Hepatocyte (in vitro differentiated cells): ENCODE results near the gene POLR2I. TPM values are rescaled to one million over a fixed set of nuclear protein-coding genes. Genes with fewer than 3 reads are reported as not detected.

ENCODE experiments used
- DNase-seq: peaks from one replicate; pipeline ENCODE4 v3.0.0-alpha.2; 2016; ENCODE audit warnings: low spot score
- H2AFZ ChIP-seq: fragments of 200-600 bp; sonication (generic); 2 replicates; pipeline ENCODE4 v1.6.0; 2016; ENCODE audit warnings: antibody characterized with exemption, mild to moderate bottlenecking
- H3K27ac ChIP-seq: fragments of 200-600 bp; sonication (generic); 2 replicates; pipeline ENCODE4 v1.5.1; 2016; ENCODE audit warnings: mild to moderate bottlenecking
- H3K27me3 ChIP-seq: fragments of 200-600 bp; sonication (generic); 2 replicates; pipeline ENCODE4 v1.6.1; 2016
- H3K36me3 ChIP-seq: fragments of 200-600 bp; sonication (generic); replicated peaks from 2 replicates; pipeline ENCODE4 v1.5.1; 2016; ENCODE audit warnings: low read depth; ENCODE audit not compliant: insufficient read depth
- H3K4me1 ChIP-seq: fragments of 200-600 bp; sonication (generic); 2 replicates; pipeline ENCODE4 v1.5.1; 2016; ENCODE audit warnings: mild to moderate bottlenecking, moderate library complexity; ENCODE audit not compliant: insufficient read depth
- H3K4me2 ChIP-seq: fragments of 200-600 bp; sonication (generic); 2 replicates; pipeline ENCODE4 v1.6.0; 2016
- H3K4me3 ChIP-seq: fragments of 200-600 bp; sonication (generic); 2 replicates; pipeline ENCODE4 v1.5.1; 2016; ENCODE audit warnings: mild to moderate bottlenecking
- H3K79me2 ChIP-seq: fragments of 200-600 bp; sonication (generic); 2 replicates; pipeline ENCODE4 v1.6.0; 2017; ENCODE audit warnings: mild to moderate bottlenecking
- H3K9me2 ChIP-seq: fragments of 200-600 bp; sonication (generic); replicated peaks from 2 replicates; pipeline ENCODE4 v1.6.0; 2017; ENCODE audit warnings: mild to moderate bottlenecking; ENCODE audit not compliant: insufficient read depth
- H3K9me3 ChIP-seq: fragments of 200-600 bp; sonication (generic); 2 replicates; pipeline ENCODE4 v1.5.1; 2016; ENCODE audit warnings: low read depth, mild to moderate bottlenecking
- H4K20me1 ChIP-seq: fragments of 200-600 bp; sonication (generic); 2 replicates; pipeline ENCODE4 v1.6.0; 2016; ENCODE audit warnings: mild to moderate bottlenecking; ENCODE audit not compliant: insufficient read depth, poor library complexity, severe bottlenecking
- EZH2 ChIP-seq: fragments of 200-600 bp; sonication (generic); IDR thresholded peaks from 2 replicates; pipeline ENCODE4 v1.6.1; 2016; ENCODE audit warnings: antibody characterized with exemption, mild to moderate bottlenecking, borderline replicate concordance
- EZH2phosphoT487 ChIP-seq: fragments of 200-600 bp; sonication (generic); IDR thresholded peaks from one replicate; pipeline ENCODE4 v1.6.1; 2018; ENCODE audit warnings: antibody characterized with exemption, mild to moderate bottlenecking, low read depth, moderate library complexity; ENCODE audit not compliant: unreplicated experiment, severe bottlenecking
- WGBS: methylation state at CpG from one replicate; pipeline ENCODE4 v1.1.6; 2016; ENCODE audit warnings: low lambda C conversion rate; ENCODE audit errors: missing lambda C conversion rate; 5-methylcytosine and 5-hydroxymethylcytosine counted together
- polyA plus RNA-seq: library from polyadenylated mRNA; unstranded; fragments of >200 nt; fragmentation: Nextera tagmentation; extraction: Ambion mirVana; gene quantifications from 2 replicates; pipeline ENCODE4 v1.2.1, GENCODE V29; 2016
- total RNA-seq: library from RNA; depleted of rRNA; stranded (reverse); fragments of >200 nt; gene quantifications from 2 replicates; pipeline ENCODE4 v1.2.3, GENCODE V29; 2014
- TF ChIP-seq, protein P1 (sequence below): fragments of 200-600 bp; sonication (generic); IDR thresholded peaks from 2 replicates; pipeline ENCODE4 v1.5.1; 2016; ENCODE audit warnings: antibody characterized with exemption, mild to moderate bottlenecking; ENCODE audit not compliant: poor library complexity

The POLR2I gene
- total and polyA plus RNA-seq, 2 experiments from 2014 or later = 19.3 to 115 TPM

DNA sequence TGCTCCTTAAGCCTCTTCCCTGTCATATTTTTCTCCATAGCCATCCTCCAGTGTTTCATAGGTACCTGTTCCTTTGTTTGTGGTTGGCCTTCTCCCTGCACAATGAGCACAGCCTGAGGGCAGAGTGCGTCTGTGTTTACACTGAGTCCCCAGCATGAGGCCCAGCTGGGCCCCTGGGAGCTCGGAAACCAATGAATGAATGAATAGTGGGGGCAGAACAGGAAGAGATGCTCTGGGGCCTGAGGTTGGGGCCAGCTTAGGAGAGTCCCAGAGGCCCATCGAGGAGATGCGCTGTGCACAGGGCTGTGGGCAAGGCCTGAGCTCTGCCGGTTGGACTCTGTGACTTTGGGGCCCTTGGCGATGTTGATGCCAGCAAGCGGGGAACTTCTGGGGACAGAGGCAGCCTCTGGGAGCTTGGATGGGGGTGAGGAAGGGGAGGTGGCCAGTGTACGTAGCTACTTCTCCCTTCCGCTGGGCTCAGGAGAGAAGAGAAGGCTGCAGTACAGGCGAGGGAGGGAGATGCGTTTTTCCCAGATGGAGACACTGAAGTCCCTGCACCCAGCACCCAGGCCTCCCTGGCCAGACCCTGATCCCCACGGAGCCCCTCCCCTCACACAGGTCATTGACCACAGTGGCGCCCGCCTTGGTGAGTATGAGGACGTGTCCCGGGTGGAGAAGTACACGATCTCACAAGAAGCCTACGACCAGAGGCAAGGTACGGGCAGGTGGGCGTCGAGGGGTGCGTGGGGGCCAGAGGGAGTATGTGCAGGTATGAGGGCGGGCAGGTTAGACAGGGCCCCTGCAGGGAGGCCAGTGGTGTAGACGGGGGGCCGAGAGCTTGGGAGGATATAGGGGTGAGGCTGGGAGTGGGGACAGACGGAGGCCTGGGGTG, 5.7 kb upstream of the POLR2I start:
- Histone ChIP-seq H3K9me3 (no peaks in the 10 kb centered on the region), H3K4me1 (peaks cover 7% of the 10 kb centered on the region), H2AFZ (no peak overlapping the region), H3K27me3 (no peaks in the 10 kb centered on the region), H3K36me3 (no peaks in the 10 kb centered on the region), H3K4me2 (no peak overlapping the region), H4K20me1 (no peaks in the 10 kb centered on the region), H3K9me2 (no peaks in the 10 kb centered on the region), H3K27ac (no peak overlapping the region), H3K4me3 (no peak overlapping the region), H3K79me2 (peaks cover 22% of the 10 kb centered on the region)
- WGBS = 89% methylated on average over 23 of the region's 26 CpGs
- TF ChIP-seq, protein P1, sequence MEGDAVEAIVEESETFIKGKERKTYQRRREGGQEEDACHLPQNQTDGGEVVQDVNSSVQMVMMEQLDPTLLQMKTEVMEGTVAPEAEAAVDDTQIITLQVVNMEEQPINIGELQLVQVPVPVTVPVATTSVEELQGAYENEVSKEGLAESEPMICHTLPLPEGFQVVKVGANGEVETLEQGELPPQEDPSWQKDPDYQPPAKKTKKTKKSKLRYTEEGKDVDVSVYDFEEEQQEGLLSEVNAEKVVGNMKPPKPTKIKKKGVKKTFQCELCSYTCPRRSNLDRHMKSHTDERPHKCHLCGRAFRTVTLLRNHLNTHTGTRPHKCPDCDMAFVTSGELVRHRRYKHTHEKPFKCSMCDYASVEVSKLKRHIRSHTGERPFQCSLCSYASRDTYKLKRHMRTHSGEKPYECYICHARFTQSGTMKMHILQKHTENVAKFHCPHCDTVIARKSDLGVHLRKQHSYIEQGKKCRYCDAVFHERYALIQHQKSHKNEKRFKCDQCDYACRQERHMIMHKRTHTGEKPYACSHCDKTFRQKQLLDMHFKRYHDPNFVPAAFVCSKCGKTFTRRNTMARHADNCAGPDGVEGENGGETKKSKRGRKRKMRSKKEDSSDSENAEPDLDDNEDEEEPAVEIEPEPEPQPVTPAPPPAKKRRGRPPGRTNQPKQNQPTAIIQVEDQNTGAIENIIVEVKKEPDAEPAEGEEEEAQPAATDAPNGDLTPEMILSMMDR = no peak
- no peak for DNase-seq

- H3K4me1 ChIP-seq = peaks cover 12% of the 10 kb centered on the region
- peak overlapping the region; percentile 86 for H3K4me2 ChIP-seq
- H3K9me3 ChIP-seq = no peaks in the 10 kb centered on the region
- H3K9me2 ChIP-seq = no peaks in the 10 kb centered on the region
- peak overlapping the region; percentile 29 for H3K4me3 ChIP-seq
- 94% methylated on average over 1 of the region's 1 CpG for WGBS
- H4K20me1 ChIP-seq = no peaks in the 10 kb centered on the region
- H3K79me2 ChIP-seq = peaks cover 32% of the 10 kb centered on the region
- peak overlapping the region; percentile 54 for H3K27ac ChIP-seq
- no peak for DNase-seq
- no peaks in the 10 kb centered on the region for H3K36me3 ChIP-seq
- H3K27me3 ChIP-seq = no peaks in the 10 kb centered on the region
- TF ChIP-seq, protein P1 = no peak
- TF ChIP-seq EZH2 = no peak
- TF ChIP-seq EZH2phosphoT487 = no peak
- peak overlapping the region; percentile 18 for H2AFZ ChIP-seq
Observed at GRCh38 chr19:36116344-36116637, 1.6 kb upstream of the POLR2I start.

DNA sequence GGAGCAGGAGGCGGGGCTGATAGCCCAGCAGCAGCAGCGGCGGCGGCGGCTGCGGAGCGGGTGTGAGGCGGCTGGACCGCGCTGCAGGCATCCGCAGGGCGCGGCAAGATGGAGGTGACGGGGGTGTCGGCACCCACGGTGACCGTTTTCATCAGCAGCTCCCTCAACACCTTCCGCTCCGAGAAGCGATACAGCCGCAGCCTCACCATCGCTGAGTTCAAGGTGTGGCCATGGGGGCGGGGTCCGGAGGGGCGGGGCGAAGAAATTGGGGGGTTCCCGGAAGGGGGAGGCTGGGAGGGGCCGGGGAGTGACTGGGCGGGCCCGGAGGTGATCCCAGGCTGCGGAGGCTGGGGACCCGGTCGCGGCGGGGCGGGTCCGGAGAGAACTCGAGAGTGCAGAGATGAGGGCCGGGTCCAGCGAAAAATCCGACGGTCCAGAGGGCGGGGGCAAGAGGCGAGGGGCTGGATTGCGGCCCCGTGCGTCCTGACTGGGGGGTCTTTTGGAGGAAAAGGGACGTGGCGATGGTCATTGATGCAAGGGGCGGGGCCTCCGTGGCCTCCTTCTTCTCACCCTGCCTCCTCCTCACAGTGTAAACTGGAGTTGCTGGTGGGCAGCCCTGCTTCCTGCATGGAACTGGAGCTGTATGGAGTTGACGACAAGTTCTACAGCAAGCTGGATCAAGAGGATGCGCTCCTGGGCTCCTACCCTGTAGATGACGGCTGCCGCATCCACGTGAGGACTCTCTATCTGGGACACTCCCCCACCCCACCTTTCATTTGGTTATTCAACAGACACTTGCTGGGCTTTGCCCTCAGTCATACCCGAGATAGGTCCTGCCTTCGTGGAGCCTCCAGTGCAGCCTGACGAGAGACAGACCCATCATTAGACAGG, 1.0 kb upstream of the POLR2I start, which contains the start of gene TBCB:
Gene TBCB, plus strand, starts transcription at position 16 of the 891 bp plus-strand sequence. Its CDS starts 93 bp downstream, at position 109.
- H2AFZ ChIP-seq = peak within 1 kb of the TSS; percentile 76

More for the DNA sequence above, 1.0 kb upstream of the POLR2I start, which contains the start of gene TBCB:
- Histone ChIP-seq H3K79me2 (peaks cover 32% of the 10 kb centered on the region), H3K9me3 (no peaks in the 10 kb centered on the region), H3K27ac (peak within 1 kb of the TSS; percentile 68), H3K27me3 (no peaks in the 10 kb centered on the region), H3K4me1 (peaks cover 12% of the 10 kb centered on the region), H3K36me3 (no peaks in the 10 kb centered on the region), H3K9me2 (no peaks in the 10 kb centered on the region), H3K4me2 (peak within 1 kb of the TSS; percentile 86), H3K4me3 (peak within 1 kb of the TSS; percentile 79), H4K20me1 (no peaks in the 10 kb centered on the region)
- WGBS = 5% methylated on average over 43 of the region's 59 CpGs
- TF ChIP-seq, protein P1 = no peak
- no peak for TF ChIP-seq EZH2
- no peak for TF ChIP-seq EZH2phosphoT487
- no peak for DNase-seq
